Lower leg skin (tissue), 4 donors: Measurements from ENCODE around the gene GADD45G. TPM values are rescaled to one million over a fixed set of nuclear protein-coding genes. Genes with fewer than 3 reads are reported as not detected.

ENCODE experiments used
- DNase-seq, 2 donors: peaks; one replicate each; pipeline ENCODE4 v3.0.0-alpha.2; 2019; ENCODE audit warnings: low spot score in 2 of 2
- H3K4me3 ChIP-seq: fragments of 200-600 bp; sonication (generic); 2 replicates; pipeline ENCODE4 v1.5.1; 2017; ENCODE audit warnings: mild to moderate bottlenecking, low read depth; ENCODE audit not compliant: poor library complexity, severe bottlenecking
- CTCF ChIP-seq, 3 donors: fragments of 450-650 bp; IDR thresholded peaks; one replicate each; pipeline ENCODE4 v1.5.1; 2016; ENCODE audit warnings: antibody characterized with exemption in 3 of 3, mild to moderate bottlenecking in 3 of 3, moderate library complexity in 2 of 3
- POLR2A ChIP-seq, 2 donors: fragments of 450-650 bp; IDR thresholded peaks; one replicate each; pipeline ENCODE4 v1.6.1; 2016 to 2017; ENCODE audit warnings: antibody characterized with exemption in 2 of 2, mild to moderate bottlenecking in 1 of 2, moderate library complexity in 1 of 2
- WGBS, 2 donors: methylation state at CpG; one replicate each; pipeline ENCODE4 v1.1.5; 2018; 5-methylcytosine and 5-hydroxymethylcytosine counted together
- intact Hi-C: fragments of 100-400 bp; cut with DNase I; formaldehyde crosslinking; loops from one replicate; pipeline ENCODE4 v1.15.0; 2023; ENCODE audit warnings: low total_unique reads
- total RNA-seq, 4 donors: library from RNA; depleted of rRNA; stranded (reverse); fragments of >200 nt; gene quantifications; one replicate each; pipeline ENCODE4 v1.1.0, GENCODE V29; 2016

Gene GADD45G
- total RNA-seq, 4 donors from 2014 or later, result 18.3 to 48.9 (median 23.6) TPM

GRCh38 chr9:89615661-89616060 is 10.8 kb downstream of the GADD45G start:
- DNase-seq, result no peak
- WGBS, 2 donors, result 90 to 94% methylated on average over 2 of the region's 2 CpGs
- intact Hi-C loops, result no loop called here

GRCh38 chr9:89616411-89616810 is 11.6 kb downstream of the GADD45G start:
- no peak for TF ChIP-seq CTCF (IDR thresholded peaks at IDR 0.05)
- no peak for TF ChIP-seq POLR2A (IDR thresholded peaks at IDR 0.05)
- no peak for DNase-seq
- intact Hi-C loops, result no loop called here
- H3K4me3 ChIP-seq, result no peak overlapping the region
- WGBS, 2 donors, result 87 to 93% methylated on average over 8 to 9 of the region's 9 CpGs

More at GRCh38 chr9:89615661-89616060, 10.8 kb downstream of the GADD45G start:
- TF ChIP-seq POLR2A (IDR thresholded peaks at IDR 0.05), result no peak
- no peak for TF ChIP-seq CTCF (IDR thresholded peaks at IDR 0.05)
- no peak overlapping the region for H3K4me3 ChIP-seq

- WGBS, 2 donors, result 97 to 100% methylated on average over 2 of the region's 2 CpGs
- TF ChIP-seq POLR2A (IDR thresholded peaks at IDR 0.05), result no peak
- no peak for TF ChIP-seq CTCF (IDR thresholded peaks at IDR 0.05)
- DNase-seq, result no peak
- intact Hi-C loops, result no loop called here
- no peak overlapping the region for H3K4me3 ChIP-seq
These were observed 13.2 kb downstream of the GADD45G start for GRCh38 chr9:89617978-89618377.

- TF ChIP-seq POLR2A (IDR thresholded peaks at IDR 0.05) (no peak), CTCF (IDR thresholded peaks at IDR 0.05) (no peak)
- intact Hi-C loops, result no loop called here
- 95 to 96% methylated on average over 1 of the region's 1 CpG for WGBS, 2 donors
- DNase-seq, result no peak
- H3K4me3 ChIP-seq, result no peak overlapping the region
These were observed 14.2 kb downstream of the GADD45G start for GRCh38 chr9:89619019-89619418.

- DNase-seq, result no peak
- TF ChIP-seq CTCF (IDR thresholded peaks at IDR 0.05), result no peak
- TF ChIP-seq POLR2A (IDR thresholded peaks at IDR 0.05), result no peak
- 93 to 100% methylated on average over 2 to 3 of the region's 3 CpGs for WGBS, 2 donors
- intact Hi-C loops, result no loop called here
- no peak overlapping the region for H3K4me3 ChIP-seq
These were observed 14.8 kb downstream of the GADD45G start for GRCh38 chr9:89619424-89620138.

GRCh38 chr9:89621031-89621430 is 16.2 kb downstream of the GADD45G start:
- H3K4me3 ChIP-seq, result no peak overlapping the region
- TF ChIP-seq POLR2A (IDR thresholded peaks at IDR 0.05), result no peak
- no peak for TF ChIP-seq CTCF (IDR thresholded peaks at IDR 0.05)
- intact Hi-C loops, result no loop called here
- WGBS, 2 donors, result 87 to 94% methylated on average over 6 of the region's 6 CpGs
- DNase-seq, result no peak
